ENCODE measurements around the gene MYO18B. TPM values are rescaled to one million over a fixed set of nuclear protein-coding genes. Genes with fewer than 3 reads are reported as not detected.

MYO18B gene
- total RNA-seq, 1 donor from 2014 or later: not detected

DNA sequence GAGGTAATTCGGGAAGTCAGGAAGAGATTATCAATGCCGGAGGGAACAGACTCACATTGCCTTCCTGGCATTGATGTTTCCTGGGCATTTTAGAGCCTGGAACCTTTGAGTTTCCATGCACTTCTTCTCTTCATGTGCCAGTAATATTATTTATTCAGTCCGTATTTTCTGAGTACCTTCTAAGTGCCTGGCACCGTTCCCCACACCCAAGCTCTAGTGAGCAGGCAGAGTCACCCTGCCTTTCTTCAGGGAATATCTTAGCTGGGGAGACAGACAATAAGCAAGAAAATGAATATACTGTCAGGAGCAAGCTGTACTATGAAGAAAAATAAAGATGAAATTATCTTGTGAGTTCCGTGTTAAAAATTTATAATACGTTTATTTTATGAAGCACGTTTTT is 291.1 kb downstream of the MYO18B start:
- no peaks in the 10 kb centered on the region for H3K4me1 ChIP-seq
- TF ChIP-seq, protein P1, sequence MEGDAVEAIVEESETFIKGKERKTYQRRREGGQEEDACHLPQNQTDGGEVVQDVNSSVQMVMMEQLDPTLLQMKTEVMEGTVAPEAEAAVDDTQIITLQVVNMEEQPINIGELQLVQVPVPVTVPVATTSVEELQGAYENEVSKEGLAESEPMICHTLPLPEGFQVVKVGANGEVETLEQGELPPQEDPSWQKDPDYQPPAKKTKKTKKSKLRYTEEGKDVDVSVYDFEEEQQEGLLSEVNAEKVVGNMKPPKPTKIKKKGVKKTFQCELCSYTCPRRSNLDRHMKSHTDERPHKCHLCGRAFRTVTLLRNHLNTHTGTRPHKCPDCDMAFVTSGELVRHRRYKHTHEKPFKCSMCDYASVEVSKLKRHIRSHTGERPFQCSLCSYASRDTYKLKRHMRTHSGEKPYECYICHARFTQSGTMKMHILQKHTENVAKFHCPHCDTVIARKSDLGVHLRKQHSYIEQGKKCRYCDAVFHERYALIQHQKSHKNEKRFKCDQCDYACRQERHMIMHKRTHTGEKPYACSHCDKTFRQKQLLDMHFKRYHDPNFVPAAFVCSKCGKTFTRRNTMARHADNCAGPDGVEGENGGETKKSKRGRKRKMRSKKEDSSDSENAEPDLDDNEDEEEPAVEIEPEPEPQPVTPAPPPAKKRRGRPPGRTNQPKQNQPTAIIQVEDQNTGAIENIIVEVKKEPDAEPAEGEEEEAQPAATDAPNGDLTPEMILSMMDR (IDR thresholded peaks at IDR 0.05): no peak
- H3K9me3 ChIP-seq: no peaks in the 10 kb centered on the region
- intact Hi-C loops (cut with DNase I): no loop called here
- ATAC-seq: no peak
- H3K4me3 ChIP-seq: no peak overlapping the region
- DNase-seq: no peak
- no peaks in the 10 kb centered on the region for H3K36me3 ChIP-seq
- H3K27me3 ChIP-seq (ENCODE audit: low read depth): no peaks in the 10 kb centered on the region
- H3K27ac ChIP-seq: no peak overlapping the region

DNA sequence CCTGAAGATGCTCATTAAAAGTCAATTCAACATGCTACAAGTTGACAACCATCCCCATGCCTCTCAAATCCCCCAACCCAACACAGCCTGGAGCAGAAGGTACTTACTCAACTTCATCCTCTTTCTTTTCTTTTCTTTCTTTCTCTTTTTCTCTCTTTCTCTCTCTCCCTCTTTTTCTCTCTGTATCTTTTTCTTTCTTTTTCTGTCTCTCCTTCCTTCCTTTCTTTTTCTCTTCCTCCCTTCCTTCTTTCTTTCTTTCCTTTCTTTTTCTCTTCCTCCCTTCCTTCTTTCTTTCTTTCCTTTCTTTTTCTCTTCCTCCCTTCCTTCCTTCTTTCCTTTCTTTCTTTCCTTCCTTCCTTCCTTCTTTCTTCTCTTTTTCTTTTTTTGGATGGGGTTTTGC is 291.6 kb downstream of the MYO18B start:
- Histone ChIP-seq H3K9me3 (no peaks in the 10 kb centered on the region), H3K4me3 (no peak overlapping the region), H3K27ac (no peak overlapping the region), H3K36me3 (no peaks in the 10 kb centered on the region), H3K27me3 (ENCODE audit: low read depth) (no peaks in the 10 kb centered on the region), H3K4me1 (no peaks in the 10 kb centered on the region)
- intact Hi-C loops (cut with DNase I): no loop called here
- DNase-seq (no peak), ATAC-seq (no peak)
- TF ChIP-seq, protein P1 (IDR thresholded peaks at IDR 0.05): no peak

DNA sequence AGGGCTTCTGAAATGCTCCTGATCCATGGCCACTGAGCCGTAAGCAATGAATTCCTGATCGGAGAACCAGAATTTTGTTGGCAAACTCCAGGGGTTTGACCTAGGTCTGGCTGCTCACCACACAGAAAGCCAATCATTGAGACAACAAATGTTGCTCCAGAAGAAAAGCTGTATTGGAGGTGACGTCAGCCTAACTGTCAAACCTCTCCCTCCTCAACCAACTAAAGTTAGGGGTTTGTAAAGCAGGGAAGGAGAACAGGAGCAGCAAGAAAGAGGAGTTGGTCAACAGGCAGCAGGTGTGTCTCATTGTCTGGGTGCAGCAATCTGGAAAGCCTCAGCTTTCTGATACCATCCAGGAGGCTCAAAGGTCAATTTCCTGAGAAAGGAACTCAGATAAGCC is 293.5 kb downstream of the MYO18B start:
- intact Hi-C loops (cut with DNase I): no loop called here

DNA sequence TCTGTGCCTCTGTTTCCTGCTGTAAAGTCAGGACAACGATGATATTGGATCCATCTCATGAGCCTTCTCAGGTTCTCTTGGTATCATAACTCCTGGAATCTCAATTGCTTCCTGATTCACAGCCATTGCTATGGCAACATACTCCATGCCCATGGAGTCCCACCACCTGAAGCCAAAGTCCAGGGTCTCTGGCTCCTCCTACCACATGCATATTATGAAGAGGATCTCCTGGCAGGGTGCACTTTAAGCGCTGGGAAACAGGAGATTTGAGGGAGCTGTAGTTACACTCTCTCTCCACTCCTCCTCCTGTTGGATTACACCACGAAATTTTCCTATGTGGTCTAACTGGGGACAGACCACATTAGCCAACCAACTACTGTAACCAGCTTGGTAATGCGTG is 296.4 kb downstream of the MYO18B start:
- TF ChIP-seq, protein P1 (IDR thresholded peaks at IDR 0.05): no peak
- Histone ChIP-seq H3K9me3 (no peaks in the 10 kb centered on the region), H3K36me3 (no peaks in the 10 kb centered on the region), H3K4me3 (no peak overlapping the region), H3K27me3 (ENCODE audit: low read depth) (no peaks in the 10 kb centered on the region), H3K4me1 (no peaks in the 10 kb centered on the region), H3K27ac (no peak overlapping the region)
- ATAC-seq (no peak), DNase-seq (no peak)
- intact Hi-C loops (cut with DNase I): no loop called here

More for the DNA sequence above, 293.5 kb downstream of the MYO18B start:
- no peak for ATAC-seq
- TF ChIP-seq, protein P1 (IDR thresholded peaks at IDR 0.05): no peak
- Histone ChIP-seq H3K4me1 (no peaks in the 10 kb centered on the region), H3K9me3 (no peaks in the 10 kb centered on the region), H3K27me3 (ENCODE audit: low read depth) (no peaks in the 10 kb centered on the region), H3K36me3 (no peaks in the 10 kb centered on the region), H3K4me3 (no peak overlapping the region), H3K27ac (no peak overlapping the region)
- no peak for DNase-seq

DNA sequence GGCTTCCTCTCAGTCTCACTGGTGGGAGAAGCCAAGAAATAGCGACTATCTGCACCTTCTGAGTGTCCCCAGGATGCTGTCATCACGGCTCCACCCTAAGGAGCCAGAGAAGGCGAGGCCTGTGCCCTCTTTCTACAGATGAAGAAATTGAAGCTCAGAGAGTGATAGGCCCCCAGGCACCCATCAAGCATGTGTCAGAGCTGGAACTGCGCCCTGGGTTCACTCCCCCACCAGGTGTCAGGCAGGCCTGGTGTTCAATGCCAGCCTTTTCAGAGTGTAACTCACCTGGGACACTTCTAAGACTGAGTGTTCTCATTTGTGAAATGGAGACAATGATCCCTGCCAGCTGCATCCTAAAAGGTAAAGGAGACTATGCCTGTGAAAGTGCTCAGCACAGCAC is 299.9 kb downstream of the MYO18B start:
- no peak for DNase-seq
- TF ChIP-seq, protein P1 (IDR thresholded peaks at IDR 0.05): no peak
- peaks cover 6% of the 10 kb centered on the region for H3K27me3 ChIP-seq (ENCODE audit: low read depth)
- H3K27ac ChIP-seq: no peak overlapping the region
- no peaks in the 10 kb centered on the region for H3K36me3 ChIP-seq
- intact Hi-C loops (cut with DNase I): no loop called here
- H3K9me3 ChIP-seq: no peaks in the 10 kb centered on the region
- no peak overlapping the region for H3K4me3 ChIP-seq
- ATAC-seq: no peak
- no peaks in the 10 kb centered on the region for H3K4me1 ChIP-seq

DNA sequence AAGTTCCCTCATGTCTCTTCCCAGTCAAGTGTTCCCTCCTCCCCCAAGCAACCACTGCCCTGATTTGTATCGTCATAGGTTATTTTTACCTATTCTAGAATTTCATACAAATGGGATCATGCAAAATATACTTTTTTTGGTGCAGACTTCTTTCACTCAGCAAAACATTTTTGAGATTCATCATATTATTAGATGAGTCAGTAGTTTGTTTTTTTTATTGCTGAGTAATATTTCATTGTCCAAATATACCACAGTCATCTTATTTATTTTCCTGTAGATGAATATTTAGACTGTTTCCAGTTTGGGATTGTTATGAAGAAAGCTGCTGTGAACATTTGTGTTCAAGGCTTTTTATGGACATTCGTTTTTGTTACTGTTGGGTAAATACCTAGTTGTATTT is 301.0 kb downstream of the MYO18B start:
- H3K4me3 ChIP-seq: no peak overlapping the region
- intact Hi-C loops (cut with DNase I): no loop called here
- TF ChIP-seq, protein P1 (IDR thresholded peaks at IDR 0.05): no peak
- DNase-seq (no peak), ATAC-seq (no peak)
- H3K27ac ChIP-seq: no peak overlapping the region
- H3K36me3 ChIP-seq: no peaks in the 10 kb centered on the region
- H3K4me1 ChIP-seq: no peaks in the 10 kb centered on the region
- peaks cover 6% of the 10 kb centered on the region for H3K27me3 ChIP-seq (ENCODE audit: low read depth)
- H3K9me3 ChIP-seq: no peaks in the 10 kb centered on the region

Measured in lower lobe of right lung (tissue), 2 donors.